Right atrium auricular region (tissue), 2 donors: ENCODE data around the gene DIRAS3. TPM values are rescaled to one million over a fixed set of nuclear protein-coding genes. Genes with fewer than 3 reads are reported as not detected.
"Not testable (repeated sequence)": the region's sequence is repeated elsewhere in the genome, so short reads cannot be mapped to it uniquely, and the experiment has no call there.

ENCODE experiments used
- DNase-seq: peaks from one replicate; pipeline ENCODE4 v3.0.0-alpha.2; 2019; ENCODE audit warnings: low spot score
- H3K27ac ChIP-seq, 2 donors: fragments of 200-600 bp; sonication (generic); 1 replicate in 1 of 2; 2 replicates in 1 of 2; pipeline ENCODE4 v1.5.1; 2016 to 2019
- H3K27me3 ChIP-seq, 2 donors: fragments of 200-600 bp; sonication (generic); one replicate each; pipeline versions ENCODE4 v1.5.1 to v1.6.0; 2017 to 2019
- H3K36me3 ChIP-seq: fragments of 200-600 bp; sonication (generic); one replicate; pipeline ENCODE4 v1.5.1; 2016
- H3K4me1 ChIP-seq, 2 donors: fragments of 200-600 bp; sonication (generic); one replicate each; pipeline versions ENCODE4 v1.5.1 to v1.6.0; 2017 to 2019
- H3K4me3 ChIP-seq, 2 donors: fragments of 200-600 bp; sonication (generic); 1 replicate in 1 of 2; 2 replicates in 1 of 2; pipeline ENCODE4 v1.5.1; 2017 to 2019; ENCODE audit warnings: mild to moderate bottlenecking in 1 of 2, moderate library complexity in 1 of 2
- H3K9me3 ChIP-seq, 2 donors: fragments of 200-600 bp; sonication (generic); one replicate each; pipeline ENCODE4 v1.5.1; 2019
- total RNA-seq, 2 donors: library from RNA; depleted of rRNA; stranded (reverse); fragments of >200 nt; gene quantifications; one replicate each; pipeline ENCODE4 v1.1.0, GENCODE V29; 2016
- TF ChIP-seq, protein P1 (sequence below), 2 donors: fragments of 200-600 bp; sonication (generic); IDR thresholded peaks; one replicate each; pipeline ENCODE4 v1.5.1; 2019; ENCODE audit warnings: antibody characterized with exemption in 2 of 2

The DIRAS3 gene
- total RNA-seq, 2 donors from 2014 or later, result 0.96 to 7.3 TPM

- Histone ChIP-seq H3K27me3 (no peaks in the 10 kb centered on the region), H3K4me3 (no peak overlapping the region), H3K4me1 (no peaks in the 10 kb centered on the region), H3K36me3 (no peaks in the 10 kb centered on the region), H3K9me3 (no peaks in the 10 kb centered on the region), H3K27ac (no peak overlapping the region)
- DNase-seq, result no peak
- TF ChIP-seq, protein P1, sequence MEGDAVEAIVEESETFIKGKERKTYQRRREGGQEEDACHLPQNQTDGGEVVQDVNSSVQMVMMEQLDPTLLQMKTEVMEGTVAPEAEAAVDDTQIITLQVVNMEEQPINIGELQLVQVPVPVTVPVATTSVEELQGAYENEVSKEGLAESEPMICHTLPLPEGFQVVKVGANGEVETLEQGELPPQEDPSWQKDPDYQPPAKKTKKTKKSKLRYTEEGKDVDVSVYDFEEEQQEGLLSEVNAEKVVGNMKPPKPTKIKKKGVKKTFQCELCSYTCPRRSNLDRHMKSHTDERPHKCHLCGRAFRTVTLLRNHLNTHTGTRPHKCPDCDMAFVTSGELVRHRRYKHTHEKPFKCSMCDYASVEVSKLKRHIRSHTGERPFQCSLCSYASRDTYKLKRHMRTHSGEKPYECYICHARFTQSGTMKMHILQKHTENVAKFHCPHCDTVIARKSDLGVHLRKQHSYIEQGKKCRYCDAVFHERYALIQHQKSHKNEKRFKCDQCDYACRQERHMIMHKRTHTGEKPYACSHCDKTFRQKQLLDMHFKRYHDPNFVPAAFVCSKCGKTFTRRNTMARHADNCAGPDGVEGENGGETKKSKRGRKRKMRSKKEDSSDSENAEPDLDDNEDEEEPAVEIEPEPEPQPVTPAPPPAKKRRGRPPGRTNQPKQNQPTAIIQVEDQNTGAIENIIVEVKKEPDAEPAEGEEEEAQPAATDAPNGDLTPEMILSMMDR (IDR thresholded peaks at IDR 0.05), result no peak
Observed at GRCh38 chr1:68011657-68012375, 38.6 kb downstream of the DIRAS3 start.

- no peak for DNase-seq
- TF ChIP-seq, protein P1 (IDR thresholded peaks at IDR 0.05), result no peak
- no peaks in the 10 kb centered on the region for H3K27me3 ChIP-seq
- no peaks in the 10 kb centered on the region for H3K36me3 ChIP-seq
- no peaks in the 10 kb centered on the region for H3K9me3 ChIP-seq
- H3K27ac ChIP-seq, result no peak overlapping the region
- H3K4me3 ChIP-seq, result no peak overlapping the region
- no peaks in the 10 kb centered on the region for H3K4me1 ChIP-seq
Observed at GRCh38 chr1:68010543-68010942, 39.9 kb downstream of the DIRAS3 start.

DNA sequence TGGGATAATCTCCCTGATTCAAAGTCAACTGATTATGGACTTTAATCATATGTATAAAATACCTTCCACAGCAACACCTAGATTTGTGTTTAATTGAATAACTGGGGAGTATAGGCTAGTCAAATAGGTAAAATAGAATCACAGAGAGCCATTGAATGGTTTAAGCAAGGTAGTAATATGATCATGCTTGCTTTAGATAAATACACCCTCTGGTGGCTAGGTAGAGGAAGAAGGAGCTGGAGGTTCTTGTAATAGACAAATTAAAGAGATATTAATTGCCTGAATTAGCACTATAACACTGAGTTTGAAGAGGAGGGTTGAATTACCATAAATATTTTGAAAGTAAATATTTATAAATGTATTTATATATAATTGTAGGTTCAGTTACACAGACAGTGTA lies 40.3 kb downstream of the DIRAS3 start:
- Histone ChIP-seq H3K27me3 (no peaks in the 10 kb centered on the region), H3K9me3 (no peaks in the 10 kb centered on the region), H3K4me3 (no peak overlapping the region), H3K36me3 (no peaks in the 10 kb centered on the region), H3K4me1 (no peaks in the 10 kb centered on the region), H3K27ac (no peak overlapping the region)
- TF ChIP-seq, protein P1 (IDR thresholded peaks at IDR 0.05), result peak in 1 of 2 donors; percentile 51
- no peak for DNase-seq

DNA sequence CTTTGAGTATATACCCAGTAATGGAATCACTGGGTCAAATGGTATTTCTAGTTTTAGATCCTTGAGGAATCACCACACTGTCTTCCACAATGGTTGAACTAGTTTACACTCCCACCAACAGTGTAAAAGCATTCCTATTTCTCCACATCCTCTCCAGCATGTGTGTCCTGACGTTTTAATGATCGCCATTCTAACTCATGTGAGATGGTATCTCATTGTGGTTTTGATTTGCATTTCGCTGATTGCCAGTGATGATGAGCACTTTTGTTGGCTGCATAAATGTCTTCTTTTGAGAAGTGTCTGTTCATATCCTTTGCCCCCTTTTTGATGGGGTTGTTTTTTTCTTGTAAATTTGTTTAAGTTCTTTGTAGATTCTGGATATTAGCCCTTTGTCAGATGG lies 46.8 kb downstream of the DIRAS3 start:
- H3K27me3 ChIP-seq, H3K4me3 ChIP-seq: not testable (repeated sequence)

DNA sequence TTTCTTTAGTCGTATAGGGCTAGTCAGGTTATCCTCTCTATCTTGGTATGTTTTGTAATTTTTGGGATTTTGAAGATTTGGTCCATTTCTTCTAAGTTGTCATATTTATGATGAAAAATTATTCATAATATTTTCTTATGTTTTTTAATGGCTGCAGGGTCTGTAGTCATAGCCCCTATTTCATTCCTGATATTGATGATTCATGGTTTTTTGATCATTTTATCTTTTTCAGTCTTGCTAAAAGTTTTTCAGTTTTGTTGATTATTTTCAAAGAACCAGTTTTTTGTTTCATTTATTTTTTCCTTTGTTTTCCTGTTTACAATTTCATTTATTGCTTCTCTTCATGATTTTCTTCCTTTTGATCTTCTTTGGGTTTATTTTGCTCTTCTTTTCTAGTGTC lies 50.2 kb downstream of the DIRAS3 start:
- TF ChIP-seq, protein P1 (IDR thresholded peaks at IDR 0.05), result no peak
- H3K4me3 ChIP-seq, result no peak overlapping the region

More for the DNA sequence above, 46.8 kb downstream of the DIRAS3 start:
- peaks cover 0 to 21% of the 10 kb centered on the region in 2 donors for H3K9me3 ChIP-seq
- not testable (repeated sequence) for DNase-seq, H3K27ac ChIP-seq, H3K36me3 ChIP-seq, H3K4me1 ChIP-seq

DNA sequence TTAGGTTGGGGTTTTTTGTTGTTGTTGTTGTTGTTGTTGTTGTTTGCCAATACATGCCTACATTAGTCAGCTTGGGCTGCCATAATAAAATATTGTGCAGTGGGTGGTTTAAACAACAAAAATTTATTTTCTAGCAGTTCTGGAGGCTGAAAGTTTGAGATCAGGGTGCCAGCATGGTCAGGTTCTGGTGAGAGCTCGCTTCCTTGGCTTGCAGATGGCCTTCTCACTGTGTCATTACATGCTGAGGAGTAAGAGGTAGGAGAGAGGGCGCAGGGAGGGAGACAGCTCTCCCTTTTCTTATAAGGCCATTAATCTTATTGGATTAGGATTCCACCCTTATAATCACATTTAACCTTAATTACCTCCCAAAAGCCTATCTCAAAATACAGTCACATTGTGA lies 52.7 kb downstream of the DIRAS3 start:
- Histone ChIP-seq H3K9me3 (peaks cover 0 to 39% of the 10 kb centered on the region in 2 donors), H3K4me1 (no peaks in the 10 kb centered on the region), H3K27ac (no peak overlapping the region), H3K4me3 (no peak overlapping the region), H3K36me3 (no peaks in the 10 kb centered on the region), H3K27me3 (no peaks in the 10 kb centered on the region)
- TF ChIP-seq, protein P1 (IDR thresholded peaks at IDR 0.05), result no peak
- DNase-seq, result no peak

More for the DNA sequence above, 50.2 kb downstream of the DIRAS3 start:
- Histone ChIP-seq H3K27ac (no peak overlapping the region), H3K36me3 (no peaks in the 10 kb centered on the region), H3K4me1 (no peaks in the 10 kb centered on the region), H3K27me3 (no peaks in the 10 kb centered on the region), H3K9me3 (peaks cover 0 to 21% of the 10 kb centered on the region in 2 donors)
- no peak for DNase-seq

Other genes starting within 250 kb of the DIRAS3 start
- gene GNG12, start 217.2 kb downstream of the DIRAS3 start, total RNA-seq, result 10 to 100 TPM; 29.1 to 45.4 TPM
- gene WLS, start 181.9 kb upstream of the DIRAS3 start, total RNA-seq, result 10 to 100 TPM; 51.0 to 55.8 TPM